ENCODE results near the gene PFKL.
"Not testable (repeated sequence)": the region's sequence is repeated elsewhere in the genome, so short reads cannot be mapped to it uniquely, and the experiment has no call there.

The PFKL gene

GRCh38 chr21:44295163-44295573, 4.7 kb upstream of the PFKL start:
- no peak for DNase-seq

DNA sequence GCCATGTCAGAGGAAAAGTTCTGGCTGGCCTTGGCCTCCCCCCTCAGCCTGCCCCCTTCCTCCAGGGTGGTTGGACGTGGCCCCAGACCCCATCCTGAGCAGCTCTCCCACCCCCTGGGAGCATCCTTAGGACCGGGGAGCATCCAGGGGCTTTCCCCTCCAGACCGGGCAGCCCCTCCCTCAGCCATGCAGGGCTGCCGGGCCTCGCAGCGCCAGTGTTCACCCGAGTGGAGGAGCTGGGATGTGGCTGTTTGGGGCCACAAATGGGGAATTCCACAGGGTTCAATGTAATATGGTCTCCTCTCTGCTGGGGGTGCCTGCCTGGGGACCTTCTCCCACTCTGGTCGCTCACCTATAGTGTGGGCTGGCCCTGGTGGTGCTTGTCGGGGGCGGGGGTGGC, 4.2 kb upstream of the PFKL start:
- DNase-seq = no peak

DNA sequence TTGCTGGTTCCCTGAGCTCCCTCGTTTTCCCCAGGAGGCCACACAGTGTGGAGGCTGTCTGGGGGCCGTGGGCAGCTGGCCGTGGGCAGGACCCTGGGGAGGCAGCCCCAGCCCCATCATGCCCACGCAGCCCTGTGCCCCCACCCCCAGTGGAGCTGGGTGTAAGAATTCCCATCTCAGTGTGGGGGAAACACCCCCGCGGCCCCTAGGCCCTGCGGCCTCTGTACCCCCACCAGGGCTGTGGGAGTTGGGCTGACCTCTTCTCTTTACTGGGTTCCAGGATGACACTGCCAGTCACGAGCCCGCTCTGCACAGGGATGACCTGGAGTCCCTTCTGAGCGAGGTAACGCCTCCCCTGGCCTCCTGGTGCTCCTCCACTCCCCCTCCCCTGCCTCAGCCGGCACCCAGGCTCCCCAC, 3.7 kb upstream of the PFKL start:
- no peak for DNase-seq

DNA sequence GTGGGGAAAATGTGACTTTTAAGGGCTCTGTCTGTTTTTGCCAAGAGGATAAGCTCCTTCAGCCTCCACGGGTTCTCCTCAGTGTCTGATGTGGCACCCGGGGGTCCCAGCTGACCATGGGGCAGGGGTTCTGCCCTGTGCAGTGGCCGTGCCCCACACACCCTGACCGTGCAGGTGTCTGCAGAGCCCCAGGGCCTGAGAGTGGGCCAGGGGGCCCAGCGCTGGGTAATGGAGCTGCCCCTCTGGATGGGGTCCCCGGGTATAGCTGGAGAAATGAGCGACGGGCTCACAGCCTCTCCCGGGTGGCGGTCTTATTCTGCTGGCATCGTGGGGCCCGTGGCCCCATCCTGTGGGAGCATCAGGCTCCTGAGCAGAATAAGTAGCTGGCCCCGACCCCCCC, 2.9 kb upstream of the PFKL start:
- DNase-seq = no peak

DNA sequence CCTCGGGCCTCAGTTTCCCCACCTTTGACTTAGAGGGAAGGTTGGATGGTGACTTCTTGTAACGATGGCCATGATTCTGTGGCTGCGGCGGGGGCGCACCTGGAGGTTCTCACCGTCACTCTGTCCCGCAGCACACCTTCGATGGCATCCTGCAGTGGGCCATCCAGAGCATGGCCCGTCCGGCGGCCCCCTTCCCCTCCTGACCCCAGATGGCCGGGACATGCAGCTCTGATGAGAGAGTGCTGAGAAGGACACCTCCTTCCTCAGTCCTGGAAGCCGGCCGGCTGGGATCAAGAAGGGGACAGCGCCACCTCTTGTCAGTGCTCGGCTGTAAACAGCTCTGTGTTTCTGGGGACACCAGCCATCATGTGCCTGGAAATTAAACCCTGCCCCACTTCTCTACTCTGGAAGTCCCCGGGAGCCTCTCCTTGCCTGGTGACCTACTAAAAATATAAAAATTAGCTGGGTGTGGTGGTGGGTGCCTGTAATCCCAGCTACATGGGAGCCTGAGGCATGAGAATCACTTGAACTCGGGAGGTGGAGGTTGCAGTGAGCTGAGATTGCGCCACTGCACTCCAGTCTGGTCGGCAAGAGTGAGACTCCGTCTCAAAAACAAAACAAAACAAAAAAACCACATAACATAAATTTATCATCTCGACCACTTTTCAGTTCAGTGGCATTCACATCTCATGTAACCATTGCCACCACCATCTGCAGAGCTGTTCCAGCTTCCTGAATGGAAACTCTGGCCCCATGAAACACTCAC, 2.1 kb upstream of the PFKL start:
- DNase-seq = peak; percentile 49

- no peak for DNase-seq
These were observed 1.6 kb upstream of the PFKL start for GRCh38 chr21:44298301-44298700.

- no peak for DNase-seq
These were observed 782 bp upstream of the PFKL start for GRCh38 chr21:44299085-44299457.

DNA sequence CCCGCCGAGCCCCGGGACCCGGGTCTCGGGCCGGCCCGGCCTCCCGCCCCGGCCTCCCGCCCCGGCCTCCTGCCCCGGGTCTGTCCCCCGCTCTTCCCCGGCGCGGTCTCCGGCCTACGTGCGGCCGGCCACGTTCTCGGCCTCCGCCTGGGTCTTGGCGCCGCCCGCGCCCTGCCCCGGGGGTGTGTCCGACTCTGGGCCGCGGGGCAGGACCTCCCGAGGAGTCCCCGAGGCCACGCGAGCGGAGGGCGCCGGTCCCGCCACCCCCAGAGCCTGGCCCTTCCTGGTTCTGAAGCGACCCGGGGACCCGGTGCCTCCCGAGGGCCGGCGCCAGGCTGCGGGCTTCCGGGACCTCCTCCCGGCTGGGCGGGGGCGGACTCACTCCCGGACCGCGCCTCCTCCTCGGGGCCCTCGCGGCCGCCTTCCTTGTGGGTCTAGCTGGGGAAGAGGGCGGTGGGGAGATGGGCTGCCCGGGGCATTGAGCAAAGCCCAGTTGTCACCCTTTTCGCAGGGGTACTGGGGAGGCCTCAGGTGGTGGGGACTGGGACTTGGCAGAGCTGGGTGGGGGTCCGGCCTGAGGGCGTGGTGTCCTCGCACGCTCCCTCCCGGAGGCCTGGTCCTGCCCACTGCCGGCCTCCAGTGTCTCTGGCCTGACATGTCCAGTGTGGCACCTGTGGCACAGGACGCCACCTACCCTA, 558 bp downstream of the PFKL start:
- DNase-seq = peak; percentile 47

- DNase-seq = no peak
These were observed 1.3 kb downstream of the PFKL start for GRCh38 chr21:44301141-44301540.

GRCh38 chr21:44301961-44302406, 2.1 kb downstream of the PFKL start:
- no peak for DNase-seq

GRCh38 chr21:44302573-44303401, 2.9 kb downstream of the PFKL start:
- not testable (repeated sequence) for DNase-seq

DNA sequence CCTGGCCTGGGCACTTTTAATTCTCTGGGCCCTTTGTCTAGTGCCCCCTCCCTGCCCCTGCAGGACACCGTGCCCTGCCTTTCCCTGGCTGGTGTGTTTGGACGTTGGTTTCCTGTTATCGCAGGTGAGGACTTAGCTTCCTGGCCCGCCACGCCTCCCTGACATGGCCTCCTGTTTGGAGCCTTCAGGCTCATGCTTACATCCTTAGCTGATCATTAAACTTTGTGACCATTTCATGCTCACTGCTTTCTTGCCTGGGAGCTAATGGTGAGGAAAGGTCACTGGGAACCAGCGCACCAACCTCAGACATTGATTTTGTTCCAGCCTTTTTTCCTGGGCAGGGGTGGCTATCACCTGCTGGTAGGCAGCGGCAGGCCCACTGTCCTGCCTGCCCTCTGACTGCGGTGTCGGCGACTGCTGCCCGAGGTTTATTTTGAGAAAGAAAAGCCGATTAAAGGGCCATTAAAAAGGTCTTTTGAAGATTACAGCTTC, 3.7 kb downstream of the PFKL start:
- no peak for DNase-seq

DNA sequence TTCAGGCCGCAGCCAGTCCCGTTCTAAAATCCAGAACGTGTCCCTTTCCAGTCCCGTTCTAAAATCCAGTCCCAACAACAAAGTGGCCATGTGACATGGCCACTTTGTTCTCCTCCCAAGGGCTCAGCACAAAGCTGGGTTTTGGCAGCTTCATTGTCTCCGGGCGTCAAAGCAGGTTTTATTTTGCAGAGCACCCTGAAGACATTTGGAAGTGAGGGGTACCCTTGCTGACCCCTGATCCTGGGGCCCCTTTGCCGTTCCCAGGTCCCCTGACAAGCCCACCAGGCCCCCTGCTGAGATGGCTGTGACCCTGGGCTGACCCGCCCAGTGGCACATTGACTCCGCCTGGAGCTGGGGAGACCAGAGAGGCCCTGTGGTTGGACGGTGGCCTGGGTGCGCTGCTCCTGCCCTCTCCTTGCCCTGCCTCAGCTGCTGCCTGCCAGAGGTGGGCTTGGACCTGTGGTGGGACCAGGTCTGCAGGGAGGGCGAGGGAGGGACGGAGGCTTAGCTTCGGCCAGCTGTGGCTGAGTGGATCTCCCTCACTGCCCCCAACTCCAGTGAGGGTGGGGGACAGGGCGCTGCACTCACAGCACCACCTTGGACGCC, 4.3 kb downstream of the PFKL start:
- DNase-seq = no peak

DNA sequence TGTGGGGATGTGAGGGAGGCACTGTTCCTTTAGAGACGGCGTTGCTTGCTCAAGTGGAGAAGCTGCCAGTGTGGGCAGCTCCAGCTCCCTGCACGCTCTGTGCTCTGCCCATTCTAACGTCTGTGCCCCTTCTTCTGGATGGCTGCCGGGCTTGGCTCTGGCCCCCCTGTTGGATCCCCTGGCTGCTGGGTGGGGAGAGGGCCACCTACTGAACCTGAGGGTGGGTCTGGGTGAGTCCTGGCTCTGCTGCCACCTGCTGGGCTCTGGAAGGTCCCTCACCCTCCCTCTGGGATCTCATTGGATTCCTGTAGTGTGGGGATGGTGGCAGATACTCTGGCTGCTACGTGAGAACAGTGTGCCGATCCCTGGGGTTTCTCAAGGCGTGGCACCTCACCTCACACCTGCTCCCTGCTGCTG, 5.0 kb downstream of the PFKL start:
- no peak for DNase-seq

GRCh38 chr21:44305691-44306090, 5.8 kb downstream of the PFKL start:
- DNase-seq = no peak

GRCh38 chr21:44306936-44307704, 7.3 kb downstream of the PFKL start:
- DNase-seq = no peak

- no peak for DNase-seq
These were observed 11.0 kb downstream of the PFKL start for GRCh38 chr21:44310628-44311507.

DNA sequence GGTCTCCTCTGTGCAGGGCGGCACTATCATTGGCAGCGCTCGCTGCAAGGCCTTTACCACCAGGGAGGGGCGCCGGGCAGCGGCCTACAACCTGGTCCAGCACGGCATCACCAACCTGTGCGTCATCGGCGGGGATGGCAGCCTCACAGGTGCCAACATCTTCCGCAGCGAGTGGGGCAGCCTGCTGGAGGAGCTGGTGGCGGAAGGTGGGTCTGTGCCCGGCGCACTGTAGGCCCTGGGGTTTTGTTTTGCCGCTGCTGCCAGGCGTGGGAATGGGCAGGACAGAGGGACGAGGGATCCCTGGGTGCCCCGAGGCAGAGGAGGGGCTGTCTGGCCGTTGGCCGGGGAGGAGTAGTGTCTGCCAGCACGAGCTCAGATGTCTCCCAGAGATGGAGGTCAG, 12.2 kb downstream of the PFKL start:
- no peak for DNase-seq

- DNase-seq = no peak
These were observed 12.9 kb downstream of the PFKL start for GRCh38 chr21:44312716-44313115.

- DNase-seq = no peak
These were observed 13.6 kb downstream of the PFKL start for GRCh38 chr21:44313451-44313850.

GRCh38 chr21:44314128-44314527, 14.3 kb downstream of the PFKL start:
- DNase-seq = no peak
